OCI-LY7 (cell line): ENCODE measurements around the gene CLCN4.

Experiments used
- EZH2phosphoT487 ChIP-seq: fragments of 200-600 bp; sonication (generic); IDR thresholded peaks from 2 replicates; pipeline ENCODE4 v1.6.1; 2018; ENCODE audit warnings: low read depth, borderline replicate concordance, mild to moderate bottlenecking, mixed run types, antibody characterized with exemption, low read length, moderate library complexity, mixed read lengths
- TF ChIP-seq, protein P1 (sequence below): fragments of 200-600 bp; sonication (generic); conservative IDR thresholded peaks from 2 replicates; pipeline ENCODE4 v1.5.1; 2014; ENCODE audit warnings: mild to moderate bottlenecking, antibody characterized with exemption, low read length, moderate library complexity, mixed read lengths

DNA sequence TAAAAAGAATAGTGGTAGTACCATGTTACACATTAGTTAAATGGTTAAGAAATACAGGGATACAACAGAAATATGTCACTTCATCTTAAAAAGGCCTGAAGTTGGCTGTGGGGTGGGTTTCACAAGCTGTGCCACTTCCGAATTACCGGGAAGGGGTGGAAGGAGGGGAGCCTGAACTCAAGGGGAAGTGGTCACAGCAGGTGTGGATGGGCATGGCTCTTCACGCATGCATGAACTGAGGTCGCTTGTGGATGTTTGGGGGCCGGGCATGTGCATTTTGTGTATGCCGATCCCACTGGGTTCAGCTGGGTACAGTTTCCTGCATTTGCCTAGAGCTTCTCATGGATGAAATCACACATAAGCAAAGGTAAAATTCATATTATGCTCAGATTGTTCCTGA, 64.9 kb downstream of the CLCN4 start:
- TF ChIP-seq, protein P1, sequence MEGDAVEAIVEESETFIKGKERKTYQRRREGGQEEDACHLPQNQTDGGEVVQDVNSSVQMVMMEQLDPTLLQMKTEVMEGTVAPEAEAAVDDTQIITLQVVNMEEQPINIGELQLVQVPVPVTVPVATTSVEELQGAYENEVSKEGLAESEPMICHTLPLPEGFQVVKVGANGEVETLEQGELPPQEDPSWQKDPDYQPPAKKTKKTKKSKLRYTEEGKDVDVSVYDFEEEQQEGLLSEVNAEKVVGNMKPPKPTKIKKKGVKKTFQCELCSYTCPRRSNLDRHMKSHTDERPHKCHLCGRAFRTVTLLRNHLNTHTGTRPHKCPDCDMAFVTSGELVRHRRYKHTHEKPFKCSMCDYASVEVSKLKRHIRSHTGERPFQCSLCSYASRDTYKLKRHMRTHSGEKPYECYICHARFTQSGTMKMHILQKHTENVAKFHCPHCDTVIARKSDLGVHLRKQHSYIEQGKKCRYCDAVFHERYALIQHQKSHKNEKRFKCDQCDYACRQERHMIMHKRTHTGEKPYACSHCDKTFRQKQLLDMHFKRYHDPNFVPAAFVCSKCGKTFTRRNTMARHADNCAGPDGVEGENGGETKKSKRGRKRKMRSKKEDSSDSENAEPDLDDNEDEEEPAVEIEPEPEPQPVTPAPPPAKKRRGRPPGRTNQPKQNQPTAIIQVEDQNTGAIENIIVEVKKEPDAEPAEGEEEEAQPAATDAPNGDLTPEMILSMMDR: no peak
- no peak for TF ChIP-seq EZH2phosphoT487
